Measurements from ENCODE around the gene LIPK. TPM values are rescaled to one million over a fixed set of nuclear protein-coding genes. Genes with fewer than 3 reads are reported as not detected.
A peak's percentile ranks its signal among the peaks of the same experiment; 100 is the strongest.

The LIPK gene
- polyA plus RNA-seq, 2 of the 4 experiments (the other 2 are of a cell fraction) = 0.05 TPM; not detected in 1

DNA sequence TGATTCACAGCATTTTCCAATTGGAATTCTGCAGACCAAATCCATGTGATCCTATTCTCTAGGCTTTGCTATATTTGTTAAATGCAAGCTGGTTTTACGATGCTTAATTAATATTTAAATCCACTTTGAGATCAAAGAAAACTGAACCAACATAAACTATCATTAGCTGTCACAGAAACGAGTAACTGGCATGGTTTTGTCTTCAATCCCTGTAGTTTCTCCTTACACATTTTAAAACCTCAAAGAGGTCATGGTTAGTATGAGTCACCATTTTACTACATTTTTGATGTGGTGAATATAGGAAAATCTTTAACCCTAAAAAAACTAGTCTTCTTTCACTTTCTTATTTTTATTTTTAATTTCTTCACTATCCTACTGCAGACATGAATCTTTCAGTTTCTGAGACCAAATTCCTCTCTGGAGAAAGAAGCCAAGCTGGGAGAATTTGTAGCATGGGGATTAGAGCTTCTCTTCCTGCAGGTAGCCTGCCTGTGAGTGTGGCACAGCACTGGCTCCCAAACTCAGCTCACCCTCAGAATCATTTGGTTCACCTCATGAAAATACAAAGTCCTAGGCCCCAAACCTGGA is 87.8 kb downstream of the LIPK start:
- ChIA-PET POLR2A (no interaction called here), CTCF (interaction anchor here (0.8 to 1.7 kb wide), 4 partner anchors 9 to 17 kb away, joined by 3 to 6 read pairs (median 4); partner anchors contain the start of gene LIPM)
- 18% methylated on average over 2 of the region's 2 CpGs for WGBS (ENCODE audit: missing lambda C conversion rate)
- peak; percentile 43 for FAIRE-seq
- Histone ChIP-seq H3K4me2 (peak overlapping the region; percentile 15; the same call in 1 of the 3 replicates), H3K9me3 (no peaks in the 10 kb centered on the region), H3K27ac (peak overlapping the region in 1 of 2 experiments; percentile 60; a peak in 3 of 6 replicates), H3K4me3 (no peak overlapping the region), H3K4me1 (peaks cover 22% of the 10 kb centered on the region)
- no peak for ATAC-seq
- no peak for DNase-seq (ENCODE audit: low read depth in 1 of 2, low spot score in 1 of 2)
- TF ChIP-seq FOSL2 (IDR thresholded peaks at IDR 0.05) = no peak
- peak; percentile 74 for TF ChIP-seq FOSL2 (CRISPR knock-in tag; IDR thresholded peaks at IDR 0.05)
- no peak for TF ChIP-seq MYC (IDR thresholded peaks at IDR 0.05; ENCODE audit: borderline replicate concordance, low read length)

DNA sequence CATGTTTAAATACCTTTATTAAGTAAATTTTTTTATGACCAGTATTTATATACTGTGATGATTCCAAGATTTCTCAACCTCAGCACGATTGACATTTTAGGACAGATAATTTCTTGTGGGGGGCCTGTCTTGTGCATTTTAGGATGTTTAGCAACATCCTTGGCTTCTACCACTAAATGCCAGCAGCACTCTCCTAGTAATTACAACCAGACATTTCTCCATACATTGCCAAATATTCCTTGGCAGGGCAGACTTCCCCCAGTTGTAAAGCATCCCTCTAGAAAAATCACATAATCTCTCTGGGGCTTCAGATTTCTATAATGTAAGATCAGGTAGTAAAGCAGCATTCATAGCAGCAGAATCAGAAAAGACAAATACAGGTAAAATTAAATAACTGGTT is 88.7 kb downstream of the LIPK start:
- WGBS (ENCODE audit: missing lambda C conversion rate) = 28% methylated on average over 1 of the region's 1 CpG
- FAIRE-seq (no peak), ATAC-seq (no peak), DNase-seq (ENCODE audit: low read depth in 1 of 2, low spot score in 1 of 2) (no peak)
- no peak overlapping the region for H3K4me2 ChIP-seq
- CTCF ChIA-PET = interaction anchor here (0.9 to 1.7 kb wide), 3 partner anchors 8 to 16 kb away, joined by 3 to 6 read pairs (median 5); partner anchors contain the start of gene LIPM
- no peaks in the 10 kb centered on the region for H3K9me3 ChIP-seq
- H3K4me1 ChIP-seq = peaks cover 22% of the 10 kb centered on the region
- TF ChIP-seq TFCP2L1 (CRISPR knock-in tag; IDR thresholded peaks at IDR 0.05) (no peak), RCOR1 (IDR thresholded peaks at IDR 0.05; ENCODE audit: low read depth, low read length) (no peak), JUNB (IDR thresholded peaks at IDR 0.05) (no peak), MAZ (IDR thresholded peaks at IDR 0.05; ENCODE audit: borderline replicate concordance, low read depth, low read length) (no peak), RFX5 (IDR thresholded peaks at IDR 0.05) (no peak), RARB (CRISPR knock-in tag; IDR thresholded peaks at IDR 0.05) (no peak), HOXB5 (CRISPR knock-in tag; IDR thresholded peaks at IDR 0.05) (no peak), KDM1A (IDR thresholded peaks at IDR 0.05; ENCODE audit: low read depth) (no peak), ZNF302 (CRISPR knock-in tag; IDR thresholded peaks at IDR 0.05) (no peak), RAD21 (conservative IDR thresholded peaks at IDR 0.05 in 1 of 2, IDR thresholded peaks at IDR 0.05 in 1 of 2) (no peak)
- TF ChIP-seq, protein P1, sequence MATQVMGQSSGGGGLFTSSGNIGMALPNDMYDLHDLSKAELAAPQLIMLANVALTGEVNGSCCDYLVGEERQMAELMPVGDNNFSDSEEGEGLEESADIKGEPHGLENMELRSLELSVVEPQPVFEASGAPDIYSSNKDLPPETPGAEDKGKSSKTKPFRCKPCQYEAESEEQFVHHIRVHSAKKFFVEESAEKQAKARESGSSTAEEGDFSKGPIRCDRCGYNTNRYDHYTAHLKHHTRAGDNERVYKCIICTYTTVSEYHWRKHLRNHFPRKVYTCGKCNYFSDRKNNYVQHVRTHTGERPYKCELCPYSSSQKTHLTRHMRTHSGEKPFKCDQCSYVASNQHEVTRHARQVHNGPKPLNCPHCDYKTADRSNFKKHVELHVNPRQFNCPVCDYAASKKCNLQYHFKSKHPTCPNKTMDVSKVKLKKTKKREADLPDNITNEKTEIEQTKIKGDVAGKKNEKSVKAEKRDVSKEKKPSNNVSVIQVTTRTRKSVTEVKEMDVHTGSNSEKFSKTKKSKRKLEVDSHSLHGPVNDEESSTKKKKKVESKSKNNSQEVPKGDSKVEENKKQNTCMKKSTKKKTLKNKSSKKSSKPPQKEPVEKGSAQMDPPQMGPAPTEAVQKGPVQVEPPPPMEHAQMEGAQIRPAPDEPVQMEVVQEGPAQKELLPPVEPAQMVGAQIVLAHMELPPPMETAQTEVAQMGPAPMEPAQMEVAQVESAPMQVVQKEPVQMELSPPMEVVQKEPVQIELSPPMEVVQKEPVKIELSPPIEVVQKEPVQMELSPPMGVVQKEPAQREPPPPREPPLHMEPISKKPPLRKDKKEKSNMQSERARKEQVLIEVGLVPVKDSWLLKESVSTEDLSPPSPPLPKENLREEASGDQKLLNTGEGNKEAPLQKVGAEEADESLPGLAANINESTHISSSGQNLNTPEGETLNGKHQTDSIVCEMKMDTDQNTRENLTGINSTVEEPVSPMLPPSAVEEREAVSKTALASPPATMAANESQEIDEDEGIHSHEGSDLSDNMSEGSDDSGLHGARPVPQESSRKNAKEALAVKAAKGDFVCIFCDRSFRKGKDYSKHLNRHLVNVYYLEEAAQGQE (IDR thresholded peaks at IDR 0.05) = no peak
- no peak overlapping the region for H3K4me3 ChIP-seq
- POLR2A ChIA-PET = no interaction called here
- H3K27ac ChIP-seq = no peak overlapping the region

DNA sequence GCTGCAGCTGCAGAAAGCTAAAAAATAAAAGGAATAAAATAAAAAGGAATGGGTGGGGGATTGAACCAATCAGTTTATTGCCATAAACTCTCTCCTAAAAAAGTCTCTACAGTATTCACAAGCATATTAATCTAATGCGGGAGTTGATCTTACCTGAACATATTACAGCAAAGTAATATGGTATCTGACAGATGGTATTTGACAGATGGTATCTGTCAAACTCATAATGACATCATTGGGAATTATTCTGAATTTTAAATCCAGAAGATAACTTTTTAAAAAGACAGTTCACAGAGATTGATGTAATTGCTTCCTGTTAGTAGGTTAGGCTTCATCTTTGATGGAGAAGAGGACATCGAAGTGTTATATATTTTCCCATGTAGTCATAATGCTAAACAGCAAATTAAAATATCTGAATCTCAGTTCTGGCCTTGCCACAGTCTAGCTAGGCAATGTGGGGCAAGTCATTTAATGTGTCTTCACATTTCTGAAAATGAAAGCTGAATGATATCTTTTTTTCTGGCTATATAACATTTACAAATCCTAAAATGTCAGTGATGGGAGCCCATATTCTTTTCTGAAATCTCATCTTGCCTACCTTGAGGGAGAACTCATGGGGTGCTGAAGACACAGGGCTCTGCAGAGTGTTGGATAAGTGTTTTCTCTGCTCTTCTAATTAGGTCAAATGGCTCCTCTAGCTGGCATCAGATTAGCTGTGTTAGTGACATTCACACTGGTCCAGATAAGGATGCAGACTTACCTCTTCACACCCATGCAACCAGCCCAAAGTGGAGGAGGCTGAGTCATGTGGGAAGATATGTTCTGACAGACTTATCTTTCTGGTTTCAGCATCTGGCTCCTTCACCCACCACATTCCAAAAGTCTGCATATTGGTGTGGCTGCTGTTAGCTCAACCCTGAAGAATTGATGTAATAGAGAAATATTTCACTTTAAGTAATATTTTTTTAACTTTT is 94.4 kb downstream of the LIPK start:
- POLR2A ChIA-PET = no interaction called here
- DNase-seq (ENCODE audit: low read depth in 1 of 2, low spot score in 1 of 2) (no peak), ATAC-seq (no peak), FAIRE-seq (no peak)
- CTCF ChIA-PET = interaction anchor here (0.6 to 4.5 kb wide), 6 partner anchors 10 to 236 kb away, joined by 3 to 16 read pairs (median 6); partner anchors contain the start of gene RNLS
- Histone ChIP-seq H3K4me3 (no peak overlapping the region), H3K9me3 (no peaks in the 10 kb centered on the region), H3K4me2 (no peak overlapping the region), H3K4me1 (peaks cover 2% of the 10 kb centered on the region; the same call in 1 of the 3 replicates), H3K27ac (no peak overlapping the region)
- 57% methylated on average over 2 of the region's 2 CpGs for whole genome bisulfite sequencing (ENCODE audit: missing lambda C conversion rate)
- TF ChIP-seq PHF8 (IDR thresholded peaks at IDR 0.05; ENCODE audit: borderline replicate concordance, low read depth) (no peak), EHMT2 (IDR thresholded peaks at IDR 0.05; ENCODE audit: low read depth) (no peak), TP53 (CRISPR knock-in tag; IDR thresholded peaks at IDR 0.05) (no peak), HOXB5 (CRISPR knock-in tag; IDR thresholded peaks at IDR 0.05) (no peak), GATA3 (IDR thresholded peaks at IDR 0.05; ENCODE audit: borderline replicate concordance) (no peak), CBX8 (IDR thresholded peaks at IDR 0.05) (no peak), ZNF302 (CRISPR knock-in tag; IDR thresholded peaks at IDR 0.05) (no peak), ZFP36 (IDR thresholded peaks at IDR 0.05; ENCODE audit: borderline replicate concordance, partially characterized antibody) (no peak), KDM1A (IDR thresholded peaks at IDR 0.05; ENCODE audit: low read depth) (no peak), POLR2AphosphoS2 (conservative IDR thresholded peaks at IDR 0.05; ENCODE audit: low read length) (no peak), JUNB (IDR thresholded peaks at IDR 0.05) (no peak), RFX5 (IDR thresholded peaks at IDR 0.05) (no peak), CEBPB (IDR thresholded peaks at IDR 0.05) (no peak), RAD21 (conservative IDR thresholded peaks at IDR 0.05 in 1 of 2, IDR thresholded peaks at IDR 0.05 in 1 of 2) (no peak)
- TF ChIP-seq, protein P2, sequence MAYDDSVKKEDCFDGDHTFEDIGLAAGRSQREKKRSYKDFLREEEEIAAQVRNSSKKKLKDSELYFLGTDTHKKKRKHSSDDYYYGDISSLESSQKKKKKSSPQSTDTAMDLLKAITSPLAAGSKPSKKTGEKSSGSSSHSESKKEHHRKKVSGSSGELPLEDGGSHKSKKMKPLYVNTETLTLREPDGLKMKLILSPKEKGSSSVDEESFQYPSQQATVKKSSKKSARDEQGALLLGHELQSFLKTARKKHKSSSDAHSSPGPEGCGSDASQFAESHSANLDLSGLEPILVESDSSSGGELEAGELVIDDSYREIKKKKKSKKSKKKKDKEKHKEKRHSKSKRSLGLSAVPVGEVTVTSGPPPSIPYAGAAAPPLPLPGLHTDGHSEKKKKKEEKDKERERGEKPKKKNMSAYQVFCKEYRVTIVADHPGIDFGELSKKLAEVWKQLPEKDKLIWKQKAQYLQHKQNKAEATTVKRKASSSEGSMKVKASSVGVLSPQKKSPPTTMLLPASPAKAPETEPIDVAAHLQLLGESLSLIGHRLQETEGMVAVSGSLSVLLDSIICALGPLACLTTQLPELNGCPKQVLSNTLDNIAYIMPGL (CRISPR knock-in tag; IDR thresholded peaks at IDR 0.05; ENCODE audit: borderline replicate concordance) = no peak
- TF ChIP-seq, protein P3, sequence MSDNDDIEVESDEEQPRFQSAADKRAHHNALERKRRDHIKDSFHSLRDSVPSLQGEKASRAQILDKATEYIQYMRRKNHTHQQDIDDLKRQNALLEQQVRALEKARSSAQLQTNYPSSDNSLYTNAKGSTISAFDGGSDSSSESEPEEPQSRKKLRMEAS (IDR thresholded peaks at IDR 0.05) = no peak
- TF ChIP-seq, protein P4, sequence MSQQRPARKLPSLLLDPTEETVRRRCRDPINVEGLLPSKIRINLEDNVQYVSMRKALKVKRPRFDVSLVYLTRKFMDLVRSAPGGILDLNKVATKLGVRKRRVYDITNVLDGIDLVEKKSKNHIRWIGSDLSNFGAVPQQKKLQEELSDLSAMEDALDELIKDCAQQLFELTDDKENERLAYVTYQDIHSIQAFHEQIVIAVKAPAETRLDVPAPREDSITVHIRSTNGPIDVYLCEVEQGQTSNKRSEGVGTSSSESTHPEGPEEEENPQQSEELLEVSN (IDR thresholded peaks at IDR 0.05; ENCODE audit: borderline replicate concordance, low read depth) = no peak
